ENCODE measurements around the gene AIMP1.

AIMP1 gene

DNA sequence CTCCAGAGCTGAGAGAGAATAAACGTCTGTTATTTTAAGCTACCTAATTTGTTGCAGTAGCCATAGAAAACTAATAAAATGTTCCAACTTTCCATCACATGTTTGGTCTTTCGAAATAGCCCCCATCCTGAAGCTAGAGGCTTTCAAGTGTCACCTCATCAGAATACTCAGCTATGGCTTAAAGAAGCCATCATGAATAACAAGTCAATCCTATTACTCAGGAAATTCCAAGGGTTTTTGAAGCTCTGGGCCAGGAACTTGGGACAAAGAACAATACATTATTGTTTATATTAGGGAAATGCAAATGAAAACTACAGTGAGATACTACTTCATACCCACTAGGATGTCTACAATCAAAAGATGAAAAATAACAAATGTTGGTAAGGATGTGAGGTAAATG, 42.5 kb upstream of the AIMP1 start:
- H3K18ac ChIP-seq (ENCODE audit: low read length): no peak overlapping the region
- no peaks in the 10 kb centered on the region for H3K79me1 ChIP-seq (ENCODE audit: low read depth, low read length)
- H3K27me3 ChIP-seq (ENCODE audit: control insufficient read depth in 3 of 3, insufficient read depth in 3 of 3, low read depth in 1 of 3, low read length in 3 of 3): no peaks in the 10 kb centered on the region
- no peak overlapping the region for H4K91ac ChIP-seq (ENCODE audit: low read depth, low read length, poor library complexity)
- H3K23ac ChIP-seq (ENCODE audit: low read depth, low read length, poor library complexity): no peak overlapping the region
- peaks cover 0 to 9% of the 10 kb centered on the region in 2 donors for H3K36me3 ChIP-seq (replicated peaks in 1 of 2; ENCODE audit: control insufficient read depth in 2 of 2, insufficient read depth in 2 of 2, low read length in 2 of 2)
- no peak overlapping the region for H4K8ac ChIP-seq (ENCODE audit: low read depth, low read length)
- no peak for DNase-seq (ENCODE audit: low spot score)
- no peaks in the 10 kb centered on the region for H3K9me3 ChIP-seq (replicated peaks in 1 of 2; ENCODE audit: control insufficient read depth in 2 of 2, insufficient read depth in 1 of 2, low read depth in 1 of 2, low read length in 2 of 2)
- H2AFZ ChIP-seq (ENCODE audit: low read length): no peak overlapping the region
- no peak overlapping the region for H3K27ac ChIP-seq (replicated peaks; ENCODE audit: low read length)
- no CpG with 5 or more reads among the region's 2 CpGs for WGBS, 2 donors (ENCODE audit: extremely low coverage in 2 of 2, insufficient read length in 2 of 2, insufficient replicate concordance in 1 of 2)
- no peak overlapping the region for H2BK120ac ChIP-seq (ENCODE audit: low read depth, low read length)
- H3K4me2 ChIP-seq (ENCODE audit: insufficient read depth, low read length, poor library complexity, severe bottlenecking): no peak overlapping the region
- H3K4me3 ChIP-seq (ENCODE audit: low read length in 2 of 2): no peak overlapping the region
- H3K4me1 ChIP-seq (ENCODE audit: control insufficient read depth in 2 of 2, insufficient read depth in 1 of 2, low read depth in 1 of 2, low read length in 2 of 2): no peaks in the 10 kb centered on the region
- no peak overlapping the region for H3K4ac ChIP-seq (ENCODE audit: low read length)
- no peak overlapping the region for H2BK5ac ChIP-seq (ENCODE audit: low read length)
- H2BK15ac ChIP-seq (ENCODE audit: low read length): no peak overlapping the region
- H2BK12ac ChIP-seq (ENCODE audit: low read length): no peak overlapping the region
- no peak overlapping the region for H3K9ac ChIP-seq (ENCODE audit: low read depth, low read length, poor library complexity)
- H2AK5ac ChIP-seq (ENCODE audit: low read depth, low read length): no peak overlapping the region
- no peak overlapping the region for H3K14ac ChIP-seq (ENCODE audit: low read length)

DNA sequence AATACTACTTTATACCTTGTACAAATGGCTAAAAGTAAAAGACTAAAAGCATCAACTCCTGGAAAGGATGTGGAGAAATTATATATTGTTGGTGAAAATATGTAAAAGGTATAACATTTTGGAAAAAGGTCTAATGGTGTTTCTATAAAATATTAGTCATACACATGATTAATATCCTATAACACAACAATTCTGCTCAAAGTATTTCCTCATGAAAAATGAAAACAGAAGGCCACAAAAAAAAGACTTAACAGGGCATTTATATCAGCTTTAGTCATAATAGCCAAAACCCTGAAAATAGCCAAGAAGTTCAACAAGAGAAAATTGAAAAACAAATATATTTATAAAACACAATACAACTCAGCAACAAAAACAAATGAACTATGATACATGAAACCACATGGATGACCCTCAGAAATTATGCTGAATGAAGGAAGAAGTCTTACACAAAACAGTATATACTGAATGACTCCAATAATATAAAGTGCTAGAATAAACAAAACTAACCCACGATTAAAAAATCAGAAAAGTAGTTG, 39.1 kb upstream of the AIMP1 start:
- Histone ChIP-seq H3K14ac (ENCODE audit: low read length) (no peak overlapping the region), H2AFZ (ENCODE audit: low read length) (no peak overlapping the region), H3K36me3 (replicated peaks in 1 of 2; ENCODE audit: control insufficient read depth in 2 of 2, insufficient read depth in 2 of 2, low read length in 2 of 2) (peaks cover 0 to 14% of the 10 kb centered on the region in 2 donors), H3K4me3 (ENCODE audit: low read length in 2 of 2) (no peak overlapping the region), H3K4me1 (ENCODE audit: control insufficient read depth in 2 of 2, insufficient read depth in 1 of 2, low read depth in 1 of 2, low read length in 2 of 2) (no peaks in the 10 kb centered on the region), H3K23ac (ENCODE audit: low read depth, low read length, poor library complexity) (no peak overlapping the region), H4K91ac (ENCODE audit: low read depth, low read length, poor library complexity) (no peak overlapping the region), H2BK12ac (ENCODE audit: low read length) (no peak overlapping the region), H3K18ac (ENCODE audit: low read length) (no peak overlapping the region), H3K4ac (ENCODE audit: low read length) (no peak overlapping the region), H3K27ac (replicated peaks; ENCODE audit: low read length) (no peak overlapping the region), H3K79me1 (ENCODE audit: low read depth, low read length) (no peaks in the 10 kb centered on the region), H4K8ac (ENCODE audit: low read depth, low read length) (no peak overlapping the region), H3K9me3 (replicated peaks in 1 of 2; ENCODE audit: control insufficient read depth in 2 of 2, insufficient read depth in 1 of 2, low read depth in 1 of 2, low read length in 2 of 2) (peaks cover 0 to 5% of the 10 kb centered on the region in 2 donors), H2BK120ac (ENCODE audit: low read depth, low read length) (no peak overlapping the region), H3K4me2 (ENCODE audit: insufficient read depth, low read length, poor library complexity, severe bottlenecking) (no peak overlapping the region), H3K9ac (ENCODE audit: low read depth, low read length, poor library complexity) (no peak overlapping the region), H2BK5ac (ENCODE audit: low read length) (no peak overlapping the region), H2AK5ac (ENCODE audit: low read depth, low read length) (no peak overlapping the region), H2BK15ac (ENCODE audit: low read length) (no peak overlapping the region), H3K27me3 (ENCODE audit: control insufficient read depth in 3 of 3, insufficient read depth in 3 of 3, low read depth in 1 of 3, low read length in 3 of 3) (no peaks in the 10 kb centered on the region)
- DNase-seq (ENCODE audit: low spot score): no peak
- WGBS, 2 donors (ENCODE audit: extremely low coverage in 2 of 2, insufficient read length in 2 of 2, insufficient replicate concordance in 1 of 2): no CpG with 5 or more reads among the region's 1 CpG

DNA sequence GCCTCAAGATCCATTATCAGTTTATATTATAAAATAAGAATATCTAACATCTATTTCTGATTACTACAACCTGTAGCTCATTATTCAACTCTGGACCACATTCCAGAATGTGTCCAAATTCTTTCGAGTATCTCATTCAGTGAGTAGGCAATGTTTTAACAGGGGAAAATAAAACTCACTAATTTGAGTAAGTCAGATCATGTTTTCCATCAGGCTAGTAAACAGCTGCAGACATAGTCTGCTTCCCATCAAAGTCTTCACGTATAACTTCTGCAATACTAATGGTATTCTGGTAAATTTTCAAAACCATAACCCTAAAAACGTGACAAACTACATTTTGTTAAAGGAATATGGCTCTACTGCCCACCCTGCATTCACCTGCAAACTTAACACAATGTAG, 32.1 kb upstream of the AIMP1 start:
- no peak for DNase-seq (ENCODE audit: low spot score)

DNA sequence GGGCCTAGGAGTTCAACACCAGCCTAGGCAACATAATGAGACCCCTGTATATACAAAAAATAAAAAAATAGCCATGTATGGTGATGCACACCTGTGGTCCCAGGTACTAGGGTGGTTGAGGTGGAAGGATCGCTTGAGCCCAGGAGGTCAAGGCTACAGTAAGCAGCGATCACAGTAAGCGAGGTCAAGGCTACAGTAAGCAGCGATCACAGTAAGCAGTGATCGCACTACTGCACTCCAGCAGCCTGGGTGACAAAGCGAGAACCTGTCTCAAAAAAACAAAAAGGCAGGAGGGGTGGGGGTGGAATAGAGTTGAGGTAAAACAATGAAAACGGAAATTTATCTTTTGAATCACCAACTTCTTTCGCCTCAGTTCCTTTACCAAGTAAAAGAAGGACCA, 29.7 kb upstream of the AIMP1 start:
- Histone ChIP-seq H3K4me3 (ENCODE audit: low read length in 2 of 2) (no peak overlapping the region), H3K9me3 (replicated peaks in 1 of 2; ENCODE audit: control insufficient read depth in 2 of 2, insufficient read depth in 1 of 2, low read depth in 1 of 2, low read length in 2 of 2) (peaks cover 0 to 2% of the 10 kb centered on the region in 2 donors), H3K4me1 (ENCODE audit: control insufficient read depth in 2 of 2, insufficient read depth in 1 of 2, low read depth in 1 of 2, low read length in 2 of 2) (no peaks in the 10 kb centered on the region), H3K9ac (ENCODE audit: low read depth, low read length, poor library complexity) (no peak overlapping the region), H3K79me1 (ENCODE audit: low read depth, low read length) (no peaks in the 10 kb centered on the region), H2AFZ (ENCODE audit: low read length) (no peak overlapping the region), H3K27ac (replicated peaks; ENCODE audit: low read length) (no peak overlapping the region), H2BK120ac (ENCODE audit: low read depth, low read length) (no peak overlapping the region), H2BK15ac (ENCODE audit: low read length) (no peak overlapping the region), H2AK5ac (ENCODE audit: low read depth, low read length) (no peak overlapping the region), H3K36me3 (replicated peaks in 1 of 2; ENCODE audit: control insufficient read depth in 2 of 2, insufficient read depth in 2 of 2, low read length in 2 of 2) (peaks cover 2 to 41% of the 10 kb centered on the region in 2 donors), H3K27me3 (ENCODE audit: control insufficient read depth in 3 of 3, insufficient read depth in 3 of 3, low read depth in 1 of 3, low read length in 3 of 3) (no peaks in the 10 kb centered on the region), H3K18ac (ENCODE audit: low read length) (no peak overlapping the region), H4K91ac (ENCODE audit: low read depth, low read length, poor library complexity) (no peak overlapping the region), H4K8ac (ENCODE audit: low read depth, low read length) (no peak overlapping the region), H3K4me2 (ENCODE audit: insufficient read depth, low read length, poor library complexity, severe bottlenecking) (no peak overlapping the region), H2BK5ac (ENCODE audit: low read length) (no peak overlapping the region), H3K23ac (ENCODE audit: low read depth, low read length, poor library complexity) (no peak overlapping the region), H3K14ac (ENCODE audit: low read length) (no peak overlapping the region), H2BK12ac (ENCODE audit: low read length) (no peak overlapping the region), H3K4ac (ENCODE audit: low read length) (no peak overlapping the region)
- no CpG with 5 or more reads among the region's 8 CpGs for WGBS, 2 donors (ENCODE audit: extremely low coverage in 2 of 2, insufficient read length in 2 of 2, insufficient replicate concordance in 1 of 2)
- DNase-seq (ENCODE audit: low spot score): no peak

More for the DNA sequence above, 32.1 kb upstream of the AIMP1 start:
- no peak overlapping the region for H3K4ac ChIP-seq (ENCODE audit: low read length)
- H3K9ac ChIP-seq (ENCODE audit: low read depth, low read length, poor library complexity): no peak overlapping the region
- H3K9me3 ChIP-seq (replicated peaks in 1 of 2; ENCODE audit: control insufficient read depth in 2 of 2, insufficient read depth in 1 of 2, low read depth in 1 of 2, low read length in 2 of 2): peaks cover 0 to 5% of the 10 kb centered on the region in 2 donors
- H2AFZ ChIP-seq (ENCODE audit: low read length): no peak overlapping the region
- H2BK12ac ChIP-seq (ENCODE audit: low read length): no peak overlapping the region
- no peaks in the 10 kb centered on the region for H3K27me3 ChIP-seq (ENCODE audit: control insufficient read depth in 3 of 3, insufficient read depth in 3 of 3, low read depth in 1 of 3, low read length in 3 of 3)
- H3K23ac ChIP-seq (ENCODE audit: low read depth, low read length, poor library complexity): no peak overlapping the region
- H2BK15ac ChIP-seq (ENCODE audit: low read length): no peak overlapping the region
- H4K8ac ChIP-seq (ENCODE audit: low read depth, low read length): no peak overlapping the region
- H3K36me3 ChIP-seq (replicated peaks in 1 of 2; ENCODE audit: control insufficient read depth in 2 of 2, insufficient read depth in 2 of 2, low read length in 2 of 2): peaks cover 2 to 28% of the 10 kb centered on the region in 2 donors
- no peak overlapping the region for H3K27ac ChIP-seq (replicated peaks; ENCODE audit: low read length)
- H3K18ac ChIP-seq (ENCODE audit: low read length): no peak overlapping the region
- H3K79me1 ChIP-seq (ENCODE audit: low read depth, low read length): no peaks in the 10 kb centered on the region
- no peak overlapping the region for H2BK120ac ChIP-seq (ENCODE audit: low read depth, low read length)
- no peak overlapping the region for H2AK5ac ChIP-seq (ENCODE audit: low read depth, low read length)
- no peak overlapping the region for H3K14ac ChIP-seq (ENCODE audit: low read length)
- H3K4me2 ChIP-seq (ENCODE audit: insufficient read depth, low read length, poor library complexity, severe bottlenecking): no peak overlapping the region
- H3K4me3 ChIP-seq (ENCODE audit: low read length in 2 of 2): no peak overlapping the region
- WGBS, 2 donors (ENCODE audit: extremely low coverage in 2 of 2, insufficient read length in 2 of 2, insufficient replicate concordance in 1 of 2): no CpG with 5 or more reads among the region's 3 CpGs
- H2BK5ac ChIP-seq (ENCODE audit: low read length): no peak overlapping the region
- no peaks in the 10 kb centered on the region for H3K4me1 ChIP-seq (ENCODE audit: control insufficient read depth in 2 of 2, insufficient read depth in 1 of 2, low read depth in 1 of 2, low read length in 2 of 2)
- no peak overlapping the region for H4K91ac ChIP-seq (ENCODE audit: low read depth, low read length, poor library complexity)
